SK-N-MC (cell line): ENCODE measurements around the gene OTOL1.
A peak's percentile ranks its signal among the peaks of the same experiment; 100 is the strongest.

Experiments used
- DNase-seq: peaks from one replicate; pipeline ENCODE4 v3.0.0-alpha.2; 2011; ENCODE audit warnings: low read depth, low spot score
- H3K27ac ChIP-seq: fragments of 200-600 bp; sonication (generic); 2 replicates; pipeline ENCODE4 v1.5.1; 2016; ENCODE audit warnings: mixed run types
- H3K36me3 ChIP-seq: fragments of 200-600 bp; sonication (generic); 2 replicates; pipeline ENCODE4 v1.6.1; 2017; ENCODE audit warnings: antibody characterized with exemption, low read length, mixed read lengths; ENCODE audit not compliant: insufficient read depth
- H3K4me3 ChIP-seq: fragments of 200-600 bp; sonication (generic); 2 replicates; pipeline ENCODE4 v1.5.1; 2016
- H3K9ac ChIP-seq: fragments of 200-600 bp; sonication (generic); 2 replicates; pipeline ENCODE4 v1.8.0; 2017; ENCODE audit warnings: mixed run types, mixed read lengths; ENCODE audit not compliant: insufficient read length
- H3K9me3 ChIP-seq: fragments of 200-600 bp; sonication (generic); 2 replicates; pipeline ENCODE4 v1.6.1; 2017; ENCODE audit warnings: low read depth, mild to moderate bottlenecking, antibody characterized with exemption, low read length, moderate library complexity, mixed read lengths
- EZH2 ChIP-seq: fragments of 200-600 bp; sonication (generic); IDR thresholded peaks from one replicate; pipeline ENCODE4 v1.6.1; 2017; ENCODE audit warnings: antibody characterized with exemption
- FOXP2 ChIP-seq: optimal IDR thresholded peaks from 2 replicates; pipeline ENCODE3; 2011; ENCODE audit warnings: mild to moderate bottlenecking, moderate library complexity; ENCODE audit not compliant: insufficient read depth; ENCODE audit errors: extremely low read length, control extremely low read depth
- POLR2AphosphoS5 ChIP-seq: IDR thresholded peaks from 2 replicates; pipeline ENCODE4 v1.6.1; 2012; ENCODE audit warnings: mild to moderate bottlenecking, low read depth, low read length, borderline replicate concordance

The OTOL1 gene

DNA sequence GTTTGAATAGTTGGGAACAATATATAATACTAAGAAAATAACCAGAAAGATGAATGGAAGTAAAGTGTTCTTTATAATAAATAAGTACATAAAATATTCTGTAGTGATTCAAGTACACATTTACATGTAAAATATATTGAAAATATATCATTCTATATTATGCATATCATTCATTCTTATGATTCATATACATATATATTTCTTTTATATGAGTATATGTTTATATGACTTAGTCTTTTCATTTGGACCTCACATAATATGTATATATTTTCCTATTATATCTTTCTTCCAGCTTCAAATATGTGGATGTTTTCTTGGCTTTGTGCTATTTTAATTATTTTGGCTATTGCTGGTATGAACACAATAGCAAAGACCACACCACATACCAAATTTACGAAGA, at the start of gene OTOL1:
Gene OTOL1 (plus strand): TSS at position 301 of the 400 bp plus-strand sequence. CDS start 0 bp downstream, at position 301.
- H3K9me3 ChIP-seq, result peaks cover 10% of the 10 kb centered on the region; the same call in 1 of the 2 replicates
- no peak for DNase-seq
- TF ChIP-seq POLR2AphosphoS5 (no peak), EZH2 (no peak), FOXP2 (no peak)
- H3K36me3 ChIP-seq, result no peaks in the 10 kb centered on the region
- H3K9ac ChIP-seq, result no peak within 1 kb of the TSS
- no peak within 1 kb of the TSS for H3K4me3 ChIP-seq
- H3K27ac ChIP-seq, result no peak within 1 kb of the TSS

DNA sequence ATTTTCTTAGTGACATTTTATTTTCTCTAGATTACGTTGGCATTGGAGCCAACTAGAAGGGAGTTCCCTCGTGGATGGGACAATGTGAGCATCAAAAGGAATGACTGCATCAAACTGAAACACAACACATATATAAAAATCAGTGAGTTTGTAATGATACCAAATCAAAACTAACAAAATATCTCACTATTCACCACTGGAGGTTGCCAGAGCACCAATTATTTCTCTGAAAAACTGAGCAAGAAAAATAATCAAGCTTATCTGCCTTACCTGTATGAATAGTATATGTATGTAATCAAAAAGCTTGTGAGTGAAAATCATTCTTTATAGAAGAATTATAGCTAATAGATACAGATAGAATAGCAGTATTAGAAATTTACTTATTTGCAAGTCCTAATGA, 46.8 kb upstream of the OTOL1 start:
- no peak overlapping the region for H3K27ac ChIP-seq
- H3K4me3 ChIP-seq, result no peak overlapping the region
- H3K9me3 ChIP-seq, result no peaks in the 10 kb centered on the region
- no peaks in the 10 kb centered on the region for H3K36me3 ChIP-seq
- TF ChIP-seq POLR2AphosphoS5 (no peak), EZH2 (no peak), FOXP2 (no peak)
- DNase-seq, result no peak
- H3K9ac ChIP-seq, result no peak overlapping the region

DNA sequence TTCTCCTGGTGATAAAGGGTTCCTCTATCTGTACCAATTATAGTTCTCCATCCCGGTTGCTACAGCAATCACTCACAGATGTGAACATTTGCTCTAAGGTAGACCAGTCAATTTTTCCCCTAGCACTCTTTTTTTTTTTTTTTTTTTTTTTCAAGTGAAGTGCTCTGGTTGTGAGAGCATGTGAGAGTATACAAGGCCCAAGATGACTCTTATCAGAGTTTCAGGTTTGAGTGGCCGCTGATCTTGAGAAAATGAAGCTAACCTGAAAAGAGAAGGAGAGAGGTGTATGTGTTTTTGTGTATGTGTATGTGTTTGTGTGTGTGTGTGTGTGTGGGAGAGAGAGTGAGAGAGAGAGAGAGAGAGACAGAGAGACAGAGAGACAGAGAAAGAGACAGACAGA, 44.4 kb upstream of the OTOL1 start:
- Histone ChIP-seq H3K36me3 (no peaks in the 10 kb centered on the region), H3K9me3 (0 out of 2 replicates have a peak, but pooled peaks cover 3% of the 10 kb centered on the region), H3K4me3 (no peak overlapping the region), H3K9ac (no peak overlapping the region), H3K27ac (no peak overlapping the region)
- DNase-seq, result no peak
- TF ChIP-seq FOXP2 (no peak), EZH2 (no peak), POLR2AphosphoS5 (no peak)

DNA sequence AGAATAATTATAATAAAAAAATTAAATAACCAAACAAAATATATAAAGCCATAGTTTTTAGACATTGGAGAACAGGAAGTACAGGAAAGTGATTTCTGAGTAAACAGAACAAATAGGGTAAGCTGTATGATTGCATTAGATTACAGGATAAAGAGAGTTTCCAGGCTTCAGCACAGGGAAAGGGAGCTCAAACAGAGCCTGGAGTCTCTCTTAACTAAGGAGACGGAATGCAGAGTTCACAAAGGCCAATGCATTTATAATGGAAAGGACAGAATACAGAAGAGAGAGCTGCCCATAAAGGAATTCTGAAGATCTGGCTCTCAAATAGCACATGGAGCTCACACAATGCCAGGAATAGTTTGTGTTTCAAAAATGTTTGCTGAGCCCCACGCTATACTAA, 42.0 kb upstream of the OTOL1 start:
- no peak for TF ChIP-seq POLR2AphosphoS5
- no peak for TF ChIP-seq FOXP2
- no peak for TF ChIP-seq EZH2
- Histone ChIP-seq H3K36me3 (no peaks in the 10 kb centered on the region), H3K27ac (no peak overlapping the region), H3K9ac (no peak overlapping the region), H3K4me3 (no peak overlapping the region), H3K9me3 (0 out of 2 replicates have a peak, but pooled peaks cover 3% of the 10 kb centered on the region)
- DNase-seq, result no peak

DNA sequence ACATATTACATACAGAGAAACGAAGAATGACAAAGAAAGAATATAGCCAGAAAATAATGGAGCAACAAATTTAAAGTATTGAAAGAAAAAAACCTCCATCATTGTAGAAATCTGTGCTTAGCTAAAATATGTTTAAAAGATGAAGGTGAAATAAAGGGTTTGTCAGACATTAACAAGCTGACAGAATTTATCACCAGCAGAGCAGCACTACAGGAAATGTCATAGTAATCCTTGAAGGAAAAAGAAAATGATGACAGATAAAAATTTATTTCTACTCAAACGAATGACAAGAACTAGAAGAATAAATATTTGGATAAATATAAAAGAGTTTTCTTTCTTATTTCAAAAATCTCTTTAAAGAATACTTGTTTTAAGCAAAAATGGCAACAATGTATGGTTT, 40.6 kb upstream of the OTOL1 start:
- Histone ChIP-seq H3K9me3 (0 out of 2 replicates have a peak, but pooled peaks cover 3% of the 10 kb centered on the region), H3K36me3 (no peaks in the 10 kb centered on the region), H3K9ac (no peak overlapping the region), H3K4me3 (no peak overlapping the region), H3K27ac (peak overlapping the region; percentile 15; the same call in 1 of the 2 replicates)
- TF ChIP-seq POLR2AphosphoS5, result no peak
- TF ChIP-seq EZH2, result no peak
- no peak for TF ChIP-seq FOXP2
- DNase-seq, result no peak

DNA sequence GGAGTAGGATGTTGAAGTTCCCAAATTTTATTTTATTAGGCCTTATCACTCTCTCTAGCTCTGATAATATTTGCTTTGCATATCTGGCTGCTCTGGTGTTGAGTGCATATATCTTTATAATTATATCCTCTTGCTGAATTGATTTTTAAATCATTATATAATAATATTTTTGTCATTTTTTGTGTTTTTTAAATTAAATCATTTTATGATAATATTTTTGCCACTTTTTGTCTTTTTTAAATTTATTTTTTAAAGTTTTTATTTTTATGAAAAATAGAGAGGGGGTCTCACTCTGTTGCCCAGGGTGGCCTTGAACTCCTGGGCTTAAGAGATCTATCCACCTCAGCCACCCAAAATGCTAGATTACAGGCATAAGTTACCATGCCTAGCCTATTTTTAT, 34.5 kb upstream of the OTOL1 start:
- Histone ChIP-seq H3K4me3 (no peak overlapping the region), H3K36me3 (no peaks in the 10 kb centered on the region; the same call in 1 of the 2 replicates), H3K9ac (no peak overlapping the region), H3K9me3 (peaks cover 7% of the 10 kb centered on the region; the same call in 1 of the 2 replicates), H3K27ac (no peak overlapping the region)
- no peak for TF ChIP-seq EZH2
- TF ChIP-seq FOXP2, result no peak
- TF ChIP-seq POLR2AphosphoS5, result no peak
- no peak for DNase-seq

DNA sequence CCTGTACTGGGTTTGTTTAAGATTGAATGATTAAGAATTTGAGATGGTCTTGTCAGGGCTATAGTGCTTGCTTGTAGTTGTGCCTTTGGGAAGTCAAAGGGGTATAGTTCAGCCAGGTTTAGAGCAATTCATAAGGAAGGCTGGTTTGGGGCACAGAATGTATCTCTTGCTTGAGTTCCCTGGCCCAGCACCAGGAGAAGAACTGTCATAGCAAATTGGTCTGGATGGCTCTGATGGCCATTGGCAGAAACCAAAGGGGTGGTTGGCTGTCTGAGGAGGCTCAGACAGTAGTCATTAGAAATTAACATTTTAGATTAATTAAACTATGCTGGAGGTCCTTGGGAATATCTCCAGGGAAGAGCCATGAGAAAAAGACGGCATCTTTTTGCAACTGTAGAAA, 25.4 kb upstream of the OTOL1 start:
- no peak for DNase-seq
- Histone ChIP-seq H3K9ac (no peak overlapping the region), H3K9me3 (no peaks in the 10 kb centered on the region), H3K36me3 (no peaks in the 10 kb centered on the region), H3K27ac (no peak overlapping the region), H3K4me3 (no peak overlapping the region)
- no peak for TF ChIP-seq POLR2AphosphoS5
- no peak for TF ChIP-seq FOXP2

DNA sequence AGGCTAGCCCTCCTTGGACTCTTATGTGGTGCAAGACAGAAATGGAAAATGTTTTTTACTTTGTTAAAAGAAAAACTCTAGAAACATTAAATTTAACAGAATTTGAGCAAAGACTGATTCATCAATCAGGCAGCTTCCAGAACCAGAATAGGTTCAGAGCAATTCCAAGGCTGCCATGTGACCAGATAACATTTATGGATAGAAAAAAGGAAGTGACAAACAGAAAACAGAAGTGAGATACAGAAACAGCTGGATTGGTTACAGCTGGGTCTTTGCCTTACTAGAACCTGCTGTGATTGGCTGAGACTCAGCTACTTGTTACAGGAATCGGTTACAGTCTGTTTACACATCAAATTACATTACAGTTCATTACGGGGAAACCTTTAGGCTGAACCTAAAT, 22.5 kb upstream of the OTOL1 start:
- TF ChIP-seq EZH2, result no peak
- TF ChIP-seq POLR2AphosphoS5, result no peak
- TF ChIP-seq FOXP2, result no peak
- no peak for DNase-seq

DNA sequence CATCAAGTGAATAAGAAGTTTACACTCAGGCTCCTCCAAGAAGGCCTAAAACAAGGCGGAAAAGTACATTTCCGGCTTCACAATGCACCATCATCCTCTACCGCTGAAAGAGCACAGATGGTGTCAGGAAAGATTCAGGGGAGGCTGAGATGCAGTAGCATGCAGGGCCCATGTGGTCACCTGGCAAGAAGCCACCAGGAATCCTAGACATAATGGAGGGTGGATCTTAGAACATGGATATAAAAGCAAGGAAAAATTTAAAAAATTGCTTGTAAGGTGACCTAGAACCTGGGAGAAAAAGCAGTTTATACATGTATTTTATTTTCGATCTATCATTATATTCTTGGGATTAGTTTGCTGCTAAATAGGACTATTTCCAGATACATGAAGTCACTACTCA, 21.9 kb upstream of the OTOL1 start:
- no peak overlapping the region for H3K9ac ChIP-seq
- TF ChIP-seq EZH2, result no peak
- TF ChIP-seq FOXP2, result no peak
- TF ChIP-seq POLR2AphosphoS5, result no peak
- H3K4me3 ChIP-seq, result no peak overlapping the region
- no peak for DNase-seq
- H3K27ac ChIP-seq, result no peak overlapping the region
- no peaks in the 10 kb centered on the region for H3K9me3 ChIP-seq
- no peaks in the 10 kb centered on the region for H3K36me3 ChIP-seq

More for the DNA sequence above, 22.5 kb upstream of the OTOL1 start:
- Histone ChIP-seq H3K27ac (no peak overlapping the region), H3K9me3 (no peaks in the 10 kb centered on the region), H3K36me3 (no peaks in the 10 kb centered on the region), H3K4me3 (no peak overlapping the region), H3K9ac (no peak overlapping the region)
